A549 (cell line): ENCODE measurements around the gene DARS1.

Experiments used
- CBX8 ChIP-seq: fragments of 200-600 bp; sonication (generic); IDR thresholded peaks from 2 replicates; pipeline ENCODE4 v1.6.1; 2016
- CHD2 ChIP-seq: fragments of 150-350 bp; IDR thresholded peaks from 2 replicates; pipeline ENCODE4 v1.6.1; 2014; ENCODE audit warnings: low read length; ENCODE audit not compliant: partially characterized antibody
- EP300 ChIP-seq, 2 experiments: fragments of >200 bp; sonication (Bioruptor Twin); formaldehyde crosslinking; IDR thresholded peaks; 2 replicates in 1 of 2; 3 replicates in 1 of 2; pipeline ENCODE4 v1.6.1; 2016 to 2017
- POLR2A ChIP-seq: IDR thresholded peaks from 2 replicates; pipeline ENCODE4 v1.6.1; 2012; ENCODE audit warnings: mild to moderate bottlenecking, low read length
- RAD21 ChIP-seq, 2 experiments: fragments of >200 bp in 1 of 2; sonication (Bioruptor Twin) in 1 of 2; formaldehyde crosslinking in 1 of 2; IDR thresholded peaks in 1 of 2; conservative IDR thresholded peaks in 1 of 2; 2 replicates in 1 of 2; 3 replicates in 1 of 2; pipeline ENCODE4 v1.6.1; 2012 to 2018; ENCODE audit warnings: inconsistent platforms in 1 of 2
- SMC3 ChIP-seq: fragments of >200 bp; sonication (Bioruptor Twin); formaldehyde crosslinking; IDR thresholded peaks from 3 replicates; pipeline ENCODE4 v1.6.1; 2018; ENCODE audit warnings: inconsistent platforms
- ZSCAN20 ChIP-seq: fragments of 250-450 bp; sonication (Bioruptor Pico); IDR thresholded peaks from 2 replicates; pipeline ENCODE4 v1.8.0; 2022; ENCODE audit warnings: mild to moderate bottlenecking, moderate library complexity
- TF ChIP-seq, protein P1 (sequence below): fragments of >200 bp; sonication (Bioruptor Twin); formaldehyde crosslinking; IDR thresholded peaks from 3 replicates; pipeline ENCODE4 v1.5.1; 2016

DNA sequence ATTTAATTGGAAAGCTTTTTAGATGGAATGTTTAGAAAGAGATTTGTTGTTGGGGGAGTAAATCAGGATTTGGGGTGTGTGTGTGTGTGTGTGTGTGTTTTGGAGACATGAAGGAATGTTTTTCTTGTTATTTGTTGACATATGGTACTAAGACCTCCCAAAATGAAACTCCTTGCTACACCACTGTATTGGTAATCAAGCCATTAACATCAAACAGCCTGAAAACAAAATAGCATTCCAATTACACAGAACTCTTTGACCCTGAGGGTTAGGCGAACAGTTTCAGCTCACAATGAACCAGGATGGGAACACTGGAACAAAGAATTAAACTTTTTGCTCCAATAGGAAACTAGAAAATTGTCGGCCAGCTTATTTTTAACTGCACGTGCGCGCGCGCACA, 41.7 kb upstream of the DARS1 start:
- TF ChIP-seq CBX8 (no peak), RAD21 (conservative IDR thresholded peaks at IDR 0.05 in 1 of 2, IDR thresholded peaks at IDR 0.05 in 1 of 2) (no peak), POLR2A (no peak), EP300 (IDR thresholded peaks at IDR 0.05) (no peak), ZSCAN20 (CRISPR knock-in tag) (no peak), CHD2 (no peak), SMC3 (no peak)
- TF ChIP-seq, protein P1, sequence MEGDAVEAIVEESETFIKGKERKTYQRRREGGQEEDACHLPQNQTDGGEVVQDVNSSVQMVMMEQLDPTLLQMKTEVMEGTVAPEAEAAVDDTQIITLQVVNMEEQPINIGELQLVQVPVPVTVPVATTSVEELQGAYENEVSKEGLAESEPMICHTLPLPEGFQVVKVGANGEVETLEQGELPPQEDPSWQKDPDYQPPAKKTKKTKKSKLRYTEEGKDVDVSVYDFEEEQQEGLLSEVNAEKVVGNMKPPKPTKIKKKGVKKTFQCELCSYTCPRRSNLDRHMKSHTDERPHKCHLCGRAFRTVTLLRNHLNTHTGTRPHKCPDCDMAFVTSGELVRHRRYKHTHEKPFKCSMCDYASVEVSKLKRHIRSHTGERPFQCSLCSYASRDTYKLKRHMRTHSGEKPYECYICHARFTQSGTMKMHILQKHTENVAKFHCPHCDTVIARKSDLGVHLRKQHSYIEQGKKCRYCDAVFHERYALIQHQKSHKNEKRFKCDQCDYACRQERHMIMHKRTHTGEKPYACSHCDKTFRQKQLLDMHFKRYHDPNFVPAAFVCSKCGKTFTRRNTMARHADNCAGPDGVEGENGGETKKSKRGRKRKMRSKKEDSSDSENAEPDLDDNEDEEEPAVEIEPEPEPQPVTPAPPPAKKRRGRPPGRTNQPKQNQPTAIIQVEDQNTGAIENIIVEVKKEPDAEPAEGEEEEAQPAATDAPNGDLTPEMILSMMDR = no peak
